Measurements from ENCODE around the gene SYCP3.
"Not testable (repeated sequence)": the region's sequence is repeated elsewhere in the genome, so short reads cannot be mapped to it uniquely, and the experiment has no call there.

SYCP3 gene

DNA sequence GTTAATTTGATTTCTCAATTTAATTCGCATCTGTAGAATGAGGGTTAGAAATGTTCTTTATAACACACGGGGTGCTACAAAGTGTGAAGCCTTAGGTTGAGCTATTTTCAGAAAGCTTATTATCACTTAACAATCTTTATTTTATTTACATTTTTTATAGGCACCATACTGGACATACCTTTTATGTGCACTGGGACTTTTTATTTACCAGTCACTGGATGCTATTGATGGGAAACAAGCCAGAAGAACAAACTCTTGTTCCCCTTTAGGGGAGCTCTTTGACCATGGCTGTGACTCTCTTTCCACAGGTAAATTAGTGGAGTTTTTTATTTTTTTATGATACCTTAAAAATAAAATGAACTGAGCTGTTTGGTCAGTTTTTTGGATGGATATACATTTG is 25.3 kb downstream of the SYCP3 start:
- no peak for DNase-seq (ENCODE audit: low spot score)

DNA sequence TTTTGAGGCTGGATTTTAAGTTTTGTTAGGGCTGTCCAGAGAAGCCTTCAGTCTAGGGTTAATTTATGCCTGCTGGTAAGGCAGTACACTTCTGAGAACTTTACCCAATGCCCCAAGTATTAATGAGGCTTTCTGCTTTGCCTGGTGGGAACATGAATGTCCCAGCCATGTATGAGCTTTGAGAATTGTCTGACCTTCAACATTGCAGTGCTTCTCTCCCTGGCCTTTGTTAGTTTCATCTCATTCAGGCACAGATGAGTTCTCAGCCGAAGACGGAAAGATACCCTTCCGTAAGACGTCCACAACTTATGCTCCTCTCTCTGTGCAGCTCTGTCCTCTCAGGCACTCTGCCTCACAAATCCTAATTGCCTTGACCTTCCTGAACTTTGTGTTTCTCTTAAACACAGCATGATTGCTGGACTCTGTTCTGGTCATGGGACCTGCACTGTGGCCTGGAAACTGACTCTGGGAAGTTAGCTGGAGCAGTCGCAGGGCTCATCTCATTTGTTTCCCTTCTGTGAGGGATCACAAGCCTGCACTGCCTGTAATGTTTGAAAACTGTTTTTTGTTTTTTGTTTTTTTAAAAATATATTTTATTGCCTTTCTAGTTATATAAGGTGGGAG is 26.1 kb downstream of the SYCP3 start:
- DNase-seq (ENCODE audit: low spot score) = no peak

DNA sequence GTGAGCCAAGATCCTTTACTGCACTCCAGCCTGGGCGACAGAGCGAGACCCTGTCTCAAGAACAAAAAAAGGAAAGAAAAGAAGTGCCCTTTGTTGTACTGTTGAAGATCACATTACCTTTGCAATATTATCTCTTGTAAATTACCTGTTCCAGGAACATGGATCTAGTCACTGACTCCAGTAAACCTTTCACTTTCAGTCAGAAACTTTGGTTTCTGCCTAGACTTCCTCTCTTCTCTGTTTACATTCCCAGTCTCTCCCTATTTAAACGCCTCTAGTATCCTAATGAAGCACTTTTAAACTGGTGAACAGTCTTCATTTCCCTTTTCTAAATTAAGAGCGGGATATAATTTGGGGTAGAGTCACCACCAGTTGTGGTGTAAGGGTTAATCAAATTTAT is 29.0 kb downstream of the SYCP3 start:
- DNase-seq (ENCODE audit: low spot score) = no peak

DNA sequence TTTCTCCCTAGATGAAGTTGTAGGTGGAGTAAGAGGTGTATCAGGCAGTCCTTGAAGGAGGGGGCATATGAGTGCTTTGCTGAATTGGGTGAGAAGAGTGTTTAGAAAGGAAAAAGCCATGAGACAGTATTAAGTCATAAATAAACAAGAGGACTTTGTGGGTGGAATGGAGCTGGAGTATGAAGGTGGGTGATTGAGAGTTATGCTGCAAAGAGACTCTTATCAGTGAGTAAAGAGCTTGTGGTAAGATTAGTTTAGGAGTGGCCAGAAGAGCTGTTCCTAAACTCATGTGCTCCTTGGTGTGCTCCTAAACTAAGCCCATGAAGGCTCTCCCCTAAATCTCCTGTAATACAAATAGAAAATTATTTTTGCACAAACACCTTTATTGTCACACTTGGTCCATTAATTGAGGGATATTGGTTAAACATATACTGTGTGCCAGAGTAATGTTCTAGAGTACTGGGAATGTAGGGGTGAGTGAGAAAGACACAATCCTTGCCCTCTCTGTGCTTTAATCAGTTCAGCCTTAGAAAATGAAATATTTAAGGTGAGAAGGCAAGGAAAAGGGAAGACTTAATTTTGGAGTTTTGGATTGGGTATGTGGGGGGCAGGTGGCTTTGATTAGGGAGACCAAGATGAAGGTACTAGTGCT is 32.0 kb downstream of the SYCP3 start:
- no peak for DNase-seq (ENCODE audit: low spot score)

DNA sequence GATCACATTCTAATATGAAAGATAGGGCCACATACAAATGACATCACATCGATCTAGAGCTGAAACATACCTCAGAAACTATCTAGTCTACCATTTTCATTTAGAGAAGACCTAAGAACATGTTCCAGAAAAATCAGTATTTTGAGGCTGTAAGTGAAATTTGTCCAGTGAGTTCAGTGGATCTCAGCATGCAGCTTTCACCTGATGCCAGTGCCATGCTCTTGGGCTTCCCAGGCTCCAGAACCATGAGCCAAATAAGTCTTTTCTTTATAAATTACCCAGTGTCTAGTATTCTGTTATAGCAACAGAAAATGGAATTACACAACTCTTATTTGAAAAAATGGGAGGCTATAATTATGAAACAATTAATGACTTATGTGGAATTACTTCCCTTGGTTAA is 32.9 kb downstream of the SYCP3 start:
- no peak for DNase-seq (ENCODE audit: low spot score)

DNA sequence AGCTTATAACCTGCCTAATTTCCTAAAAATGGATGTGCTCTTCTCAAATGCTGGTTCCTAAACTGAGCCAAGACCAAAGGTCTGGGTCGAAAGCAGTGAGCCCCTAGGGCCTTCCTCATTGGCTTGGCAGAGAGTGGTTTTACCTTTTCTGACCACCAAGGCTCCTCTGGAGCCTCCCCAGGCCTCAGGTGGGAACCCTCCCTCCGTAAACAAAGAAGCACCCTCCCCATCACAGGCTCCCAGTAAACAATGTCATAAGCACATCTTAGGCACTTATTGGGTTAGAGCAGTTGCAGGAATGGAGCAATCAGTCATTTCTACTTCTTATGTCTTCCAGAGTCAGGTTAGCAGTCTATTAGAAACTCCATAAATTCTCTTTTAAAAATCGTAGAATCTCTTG is 35.8 kb downstream of the SYCP3 start:
- no peak for DNase-seq (ENCODE audit: low spot score)

DNA sequence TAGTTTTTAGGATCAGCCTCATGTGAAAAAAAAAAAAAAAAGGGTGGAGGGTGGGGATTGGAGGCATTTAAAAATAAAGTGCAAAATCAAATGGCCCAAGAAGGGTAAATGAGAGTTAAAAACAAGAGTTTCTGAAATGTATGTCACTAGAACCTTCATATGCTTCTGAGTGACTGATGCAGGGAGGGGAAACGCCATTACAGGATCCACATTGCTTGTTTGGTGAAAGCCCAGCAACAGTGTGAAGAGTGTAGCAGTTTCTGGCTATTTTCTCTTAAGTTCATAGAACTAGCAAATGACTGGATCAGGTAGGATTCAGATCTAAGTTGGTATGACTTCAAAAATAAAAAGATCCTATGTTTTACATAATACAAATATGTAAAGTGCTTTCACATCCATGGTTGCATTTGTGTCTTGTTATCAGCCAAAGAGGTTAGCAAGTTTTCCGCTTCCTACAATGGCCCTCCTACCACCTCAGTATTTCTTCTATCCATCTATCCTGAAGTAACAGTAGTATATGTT is 38.9 kb downstream of the SYCP3 start:
- no peak for DNase-seq (ENCODE audit: low spot score)

DNA sequence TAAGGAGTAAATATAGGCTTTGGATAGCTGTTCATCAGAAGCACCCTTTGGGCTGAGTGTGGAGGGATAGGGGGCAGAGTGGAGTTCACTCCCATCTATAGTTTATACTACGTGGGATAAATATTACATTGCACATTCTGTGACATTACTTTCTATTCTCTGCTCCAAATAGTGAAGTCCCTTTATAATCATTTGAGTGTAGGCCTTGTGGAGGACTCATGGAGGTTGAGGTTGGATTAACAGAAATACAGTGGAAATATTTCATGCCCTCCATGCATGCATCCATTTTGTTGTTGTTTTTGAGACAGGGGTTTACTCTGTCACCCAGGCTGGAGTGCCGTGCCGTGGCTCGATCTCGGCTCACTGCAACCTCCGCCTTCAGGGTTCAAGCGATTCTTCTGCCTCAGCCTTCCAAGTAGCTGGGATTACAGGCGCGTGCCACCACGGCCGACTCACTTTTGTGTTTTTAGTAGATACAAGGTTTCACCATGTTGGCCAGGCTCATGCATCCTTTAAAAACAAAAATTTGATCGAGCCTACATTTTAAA is 40.4 kb downstream of the SYCP3 start:
- DNase-seq (ENCODE audit: low spot score) = no peak

DNA sequence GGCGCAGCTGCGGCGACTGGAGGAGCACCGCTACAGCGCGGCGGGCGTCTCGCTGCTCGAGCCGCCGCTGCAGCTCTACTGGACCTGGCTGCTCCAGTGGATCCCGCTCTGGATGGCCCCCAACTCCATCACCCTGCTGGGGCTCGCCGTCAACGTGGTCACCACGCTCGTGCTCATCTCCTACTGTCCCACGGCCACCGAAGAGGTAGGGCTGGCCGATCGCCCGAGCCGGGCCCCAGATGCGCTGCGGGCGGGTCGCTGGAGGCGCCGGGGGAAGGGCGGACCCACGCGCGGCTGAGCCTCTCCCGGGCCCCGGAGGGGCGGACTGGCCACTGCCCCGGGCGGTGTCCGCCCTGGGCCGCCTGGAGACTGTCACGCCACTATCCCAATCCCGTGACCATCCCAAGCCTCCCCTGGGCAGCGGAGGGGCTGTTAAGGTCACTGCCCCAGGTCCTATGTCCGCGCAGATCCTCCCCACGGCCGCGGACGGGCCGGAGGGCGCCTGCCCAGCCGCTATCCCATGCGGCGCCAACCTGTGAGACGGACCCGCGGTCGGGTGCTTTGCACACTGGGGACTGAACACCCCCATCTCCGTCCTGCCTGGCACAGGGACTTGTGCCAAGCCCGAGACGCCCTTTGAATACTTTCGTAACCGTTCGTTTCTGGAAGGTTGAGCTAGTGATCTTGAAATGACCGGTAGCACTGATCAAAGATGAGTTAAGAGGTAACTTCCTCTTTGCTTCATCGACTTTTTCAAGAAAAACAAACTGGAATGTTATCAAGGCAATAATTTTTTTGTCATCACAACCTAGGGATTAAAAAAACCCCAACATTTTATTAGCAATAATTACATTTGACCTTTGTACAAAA is 41.1 kb downstream of the SYCP3 start:
- DNase-seq (ENCODE audit: low spot score) = peak; percentile 37

DNA sequence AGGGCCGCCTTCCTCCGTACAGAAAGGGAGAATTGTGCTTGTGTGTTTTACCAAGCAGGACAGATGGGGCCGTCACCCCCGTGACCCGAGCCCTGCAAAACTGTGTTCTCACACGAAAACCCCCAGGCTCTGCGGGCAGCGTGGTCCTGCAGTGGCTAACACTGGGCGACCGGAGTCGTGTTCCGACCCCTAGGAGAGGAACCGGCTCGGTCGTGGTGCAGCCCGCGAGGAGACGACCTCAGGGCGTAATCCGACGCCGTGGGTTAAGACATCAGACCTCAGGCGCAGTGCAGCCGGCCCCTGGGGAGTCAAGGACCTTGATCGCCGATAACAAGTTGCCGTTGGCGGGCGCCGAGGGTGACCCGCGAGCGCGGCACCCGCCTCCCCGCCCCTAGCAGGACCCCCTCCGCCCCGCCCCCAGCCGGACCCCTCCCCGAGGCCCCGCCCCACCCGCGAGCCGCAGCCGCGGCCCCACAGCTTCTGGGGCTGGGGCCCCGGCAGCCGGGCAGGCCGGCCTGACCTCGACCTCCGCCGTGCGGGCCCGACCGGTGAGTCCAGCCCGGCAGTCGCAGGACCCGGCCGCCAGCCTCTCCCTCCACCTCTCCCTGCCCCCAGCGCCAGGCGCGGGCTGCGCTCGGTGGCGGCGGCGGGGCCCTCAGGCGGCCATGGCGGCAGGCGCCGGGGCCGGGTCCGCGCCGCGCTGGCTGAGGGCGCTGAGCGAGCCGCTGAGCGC is 41.9 kb downstream of the SYCP3 start, which contains the start of gene CHPT1:
Gene CHPT1 (plus strand): TSS at position 444 of the 733 bp plus-strand sequence. CDS start 222 bp downstream, at position 666.
- peak; percentile 85 for DNase-seq (ENCODE audit: low spot score)

DNA sequence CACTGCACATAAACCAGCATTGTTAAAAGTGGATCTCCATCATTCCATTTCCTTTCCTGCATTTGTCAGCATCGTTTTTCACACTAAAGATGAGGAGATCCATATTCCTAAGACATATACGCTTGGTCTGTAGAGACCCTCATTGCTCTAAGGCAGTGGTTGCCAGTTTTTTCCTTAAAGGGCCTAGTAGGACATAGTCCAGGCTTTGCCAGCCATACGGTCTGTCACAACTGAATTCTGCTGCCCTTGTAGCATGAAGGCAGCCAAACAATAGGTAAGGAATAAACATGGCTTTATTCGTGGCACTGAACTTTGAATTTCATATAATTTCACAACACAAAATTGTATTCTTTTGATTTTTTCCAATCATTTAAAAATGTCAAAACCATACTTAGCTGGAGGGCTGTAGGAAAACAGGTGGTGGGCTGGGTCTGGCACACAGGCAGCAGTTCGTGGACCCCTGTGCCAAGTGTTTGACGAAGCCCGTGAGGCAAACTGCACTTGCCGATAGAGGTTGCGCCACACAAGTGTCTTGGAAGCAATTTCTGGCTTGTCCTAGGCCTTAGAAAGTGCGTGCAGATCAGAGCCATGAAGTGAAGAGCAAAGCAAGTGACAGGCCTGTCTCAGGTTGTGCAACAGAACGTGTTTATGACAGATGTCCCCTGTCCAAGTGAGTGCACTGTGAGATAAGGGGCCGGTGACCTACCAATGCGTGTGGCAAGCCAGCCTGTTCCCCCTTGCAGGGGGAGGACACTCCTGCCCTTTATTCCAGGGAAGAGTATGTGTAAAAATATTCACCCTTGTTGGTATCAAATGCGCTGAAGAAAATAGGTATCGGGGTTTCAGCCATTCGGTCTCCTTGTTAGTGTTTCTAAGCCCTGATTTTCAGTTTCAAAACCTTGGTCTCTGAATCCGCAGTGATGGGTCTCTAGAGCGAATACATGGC is 42.7 kb downstream of the SYCP3 start:
- DNase-seq (ENCODE audit: low spot score) = peak; percentile 50

DNA sequence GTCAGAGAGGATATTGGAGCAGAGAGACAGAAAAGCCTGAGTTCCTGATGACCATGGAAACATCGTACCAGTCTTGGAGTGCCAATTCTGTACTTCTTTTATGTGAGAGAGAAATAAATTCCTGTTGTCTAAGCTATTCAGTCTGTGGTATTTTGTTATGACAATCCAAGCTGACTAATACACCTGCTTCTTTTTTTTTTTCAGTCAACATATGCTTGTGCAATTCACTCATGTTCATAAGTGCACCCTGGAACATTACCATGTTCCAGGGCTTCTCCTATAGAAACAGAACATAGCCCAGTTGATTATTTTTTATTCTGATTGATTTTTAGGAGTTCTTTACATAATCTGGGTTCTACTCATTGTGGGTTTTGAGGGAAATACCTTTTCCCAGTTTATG is 43.6 kb downstream of the SYCP3 start:
- no peak for DNase-seq (ENCODE audit: low spot score)

DNA sequence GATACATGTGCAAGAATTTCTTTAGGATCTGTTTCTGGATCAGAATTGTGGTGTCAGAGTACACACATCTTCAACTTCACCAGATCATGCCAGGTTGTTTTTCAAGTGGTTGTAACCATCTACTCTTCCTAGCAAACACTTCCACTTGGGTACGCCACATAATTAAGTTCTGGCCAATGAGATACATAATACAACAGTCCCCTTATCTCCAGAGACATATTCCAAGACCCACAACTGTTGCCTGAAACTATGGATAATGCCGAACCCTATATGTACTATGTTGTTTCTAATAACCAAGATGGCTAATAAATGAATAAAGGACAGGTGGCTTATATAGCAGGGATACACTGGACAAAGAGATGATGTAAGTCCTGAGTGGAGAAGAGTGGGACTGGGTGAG is 44.3 kb downstream of the SYCP3 start:
- no peak for DNase-seq (ENCODE audit: low spot score)

DNA sequence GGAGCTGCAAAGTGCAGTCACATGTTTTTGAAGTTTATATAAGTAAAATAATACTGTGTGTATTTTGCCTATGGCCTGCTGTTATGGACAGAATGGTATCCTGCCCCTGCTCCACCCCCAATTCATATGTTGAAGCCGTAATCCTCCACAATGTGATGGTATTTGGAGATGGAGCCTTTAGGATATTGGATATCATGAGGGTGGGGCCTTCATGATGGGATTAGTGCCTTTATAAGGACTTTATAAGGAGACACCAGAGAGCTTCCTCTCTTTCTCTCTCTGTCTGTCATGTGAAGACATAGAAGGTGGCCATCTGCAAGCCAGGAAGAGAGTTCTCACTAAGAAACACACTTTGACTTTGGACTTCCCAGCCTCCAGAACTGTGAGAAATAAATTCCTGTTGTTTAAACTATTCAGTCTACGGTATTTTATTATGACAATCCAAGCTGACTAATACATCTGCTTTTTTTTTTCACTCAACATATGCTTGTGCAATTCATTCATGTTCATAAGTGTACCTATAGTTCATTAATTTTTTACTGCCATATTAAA is 44.9 kb downstream of the SYCP3 start:
- DNase-seq (ENCODE audit: low spot score) = no peak

DNA sequence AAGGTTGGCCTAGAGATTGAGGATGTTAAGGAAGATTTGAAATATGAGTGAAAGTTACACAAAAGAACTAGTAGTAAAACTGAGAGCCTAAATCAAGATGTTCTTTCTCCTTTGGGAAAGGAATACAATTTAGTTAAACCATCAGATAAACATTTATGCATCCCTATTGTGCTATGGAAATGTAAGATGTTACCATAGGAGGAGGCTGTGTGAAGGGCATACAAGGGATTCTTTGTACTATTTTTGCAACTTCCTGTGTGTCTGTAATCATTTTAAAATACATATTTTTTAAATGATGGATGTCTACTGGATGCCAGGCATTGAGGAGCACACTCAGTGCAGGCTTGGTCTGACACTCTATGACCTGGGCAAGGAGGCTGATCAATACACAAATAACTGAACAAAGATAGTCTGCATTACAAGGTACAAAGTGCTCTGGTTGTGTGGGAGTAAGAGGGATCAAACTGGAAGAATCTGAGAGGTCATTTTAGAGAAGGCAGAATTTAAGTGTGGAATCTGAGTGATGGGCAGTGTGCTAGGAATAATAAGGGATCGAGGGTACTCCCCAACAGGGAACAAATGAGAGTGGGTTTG is 47.7 kb downstream of the SYCP3 start:
- DNase-seq (ENCODE audit: low spot score) = no peak

DNA sequence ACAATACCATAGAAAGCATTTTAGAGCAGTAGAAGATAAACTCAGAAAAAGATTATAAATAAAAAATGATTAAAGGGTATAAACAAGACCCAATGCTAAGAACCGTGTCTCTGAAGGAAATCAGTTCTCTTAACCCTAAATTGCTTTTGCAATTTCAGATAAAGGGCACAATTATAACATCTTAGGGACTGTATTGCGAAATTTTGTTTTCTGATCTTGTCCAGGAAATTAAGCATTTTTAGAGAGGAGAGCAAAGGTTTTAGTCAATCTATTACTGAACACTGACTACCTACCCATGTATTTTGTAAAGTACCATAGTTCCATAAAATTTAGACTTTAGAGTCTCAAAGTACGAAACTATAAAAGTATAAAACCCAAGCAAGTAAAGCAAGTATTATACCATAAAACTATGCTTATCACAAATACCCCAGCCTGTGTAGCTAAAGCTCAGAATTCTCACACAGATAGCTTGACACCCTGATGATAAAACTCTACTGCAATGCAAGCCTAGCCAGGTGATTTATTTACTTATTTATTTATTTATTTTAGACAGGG is 48.6 kb downstream of the SYCP3 start:
- DNase-seq (ENCODE audit: low spot score) = no peak

DNA sequence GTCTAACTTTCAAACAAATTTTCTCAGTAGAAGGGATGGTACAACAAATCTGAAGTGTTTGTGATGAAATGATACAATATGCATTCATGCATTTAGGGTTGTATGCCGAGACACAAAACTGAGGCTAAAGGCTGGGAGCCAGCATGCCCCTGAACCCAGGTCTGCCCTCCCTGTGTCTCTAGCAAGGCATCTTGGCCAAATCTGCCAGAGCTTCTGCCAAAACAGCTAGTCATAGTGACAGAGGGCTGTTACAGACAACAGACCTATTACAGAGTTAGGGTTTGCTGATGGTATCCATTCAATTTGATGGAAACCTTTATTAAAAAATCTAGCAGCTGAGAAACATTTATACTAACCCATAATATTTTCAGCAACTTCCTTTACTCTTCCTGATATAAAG is 53.1 kb downstream of the SYCP3 start:
- no peak for DNase-seq (ENCODE audit: low spot score)

DNA sequence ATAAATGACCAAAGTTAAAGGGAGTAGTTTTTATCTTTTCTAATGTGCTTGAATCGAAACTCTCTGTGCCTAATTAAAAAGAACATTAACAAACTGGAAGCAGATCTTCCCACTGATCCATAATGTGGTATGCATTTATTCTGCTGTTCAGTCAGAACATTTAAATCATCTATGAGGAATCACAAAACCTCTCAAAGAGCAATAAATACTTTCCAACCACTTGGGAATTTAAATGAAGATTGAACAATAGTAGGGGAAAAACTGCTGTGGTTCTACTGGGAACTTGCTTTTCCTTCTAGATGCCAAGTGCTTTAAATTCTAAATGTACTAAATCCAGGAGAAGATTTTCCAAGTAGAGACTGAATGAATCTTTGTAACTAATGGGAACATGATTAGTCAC is 54.2 kb downstream of the SYCP3 start:
- DNase-seq (ENCODE audit: low spot score) = no peak

DNA sequence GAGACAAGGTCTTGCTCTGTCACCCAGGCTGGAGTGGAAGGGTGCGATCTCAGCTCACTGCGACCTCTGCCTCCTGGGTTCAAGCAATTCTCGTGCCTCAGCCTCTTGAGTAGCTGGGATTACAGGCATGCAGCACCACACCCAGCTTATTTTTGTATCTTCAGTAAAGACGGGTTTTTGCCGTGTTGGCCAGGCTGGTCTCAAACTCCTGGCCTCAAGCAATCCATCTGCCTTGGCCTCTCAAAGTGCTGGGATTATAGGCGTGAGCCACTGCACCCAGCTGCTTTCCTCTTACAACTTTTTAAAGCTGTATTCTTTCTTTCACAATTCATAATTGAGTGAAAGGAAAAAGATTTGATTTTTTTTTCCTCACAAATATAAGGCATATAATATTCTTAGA is 57.6 kb downstream of the SYCP3 start:
- not testable (repeated sequence) for DNase-seq (ENCODE audit: low spot score)

All from SK-N-DZ (cell line).